Central memory CD8-positive, alpha-beta T cell (primary cell): ENCODE data around the gene ARHGEF17.
A peak's percentile ranks its signal among the peaks of the same experiment; 100 is the strongest.

Experiments
- ATAC-seq: fragments of 150-1000 bp; cut with Tn5 transposase; replicated peaks from 2 replicates; pipeline ENCODE4 v1.10.0; 2022; ENCODE audit warnings: mild to moderate bottlenecking, moderate FRiP score, moderate number of reproducible peaks; ENCODE audit not compliant: poor library complexity, severe bottlenecking; ENCODE audit errors: extremely low read depth
- DNase-seq, 2 donors: peaks; one replicate each; pipeline ENCODE4 v3.0.0; 2021; ENCODE audit warnings: low spot score in 2 of 2
- H3K27ac Mint-ChIP-seq: one replicate; pipeline ENCODE4 v1.8.0; 2022; ENCODE audit warnings: low read depth, mild to moderate bottlenecking, moderate library complexity, mixed read lengths
- H3K27me3 Mint-ChIP-seq: one replicate; pipeline ENCODE4 v1.8.0; 2022; ENCODE audit warnings: mixed read lengths
- H3K36me3 Mint-ChIP-seq: one replicate; pipeline ENCODE4 v1.8.0; 2022; ENCODE audit warnings: mild to moderate bottlenecking, moderate library complexity, mixed read lengths; ENCODE audit not compliant: insufficient read depth
- H3K4me1 Mint-ChIP-seq: one replicate; pipeline ENCODE4 v1.8.0; 2022; ENCODE audit warnings: mixed read lengths
- H3K4me3 Mint-ChIP-seq: one replicate; pipeline ENCODE4 v1.8.0; 2022; ENCODE audit warnings: mild to moderate bottlenecking, moderate library complexity, mixed read lengths
- H3K9me3 Mint-ChIP-seq: one replicate; pipeline ENCODE4 v1.8.0; 2022; ENCODE audit warnings: mixed read lengths

The ARHGEF17 gene

GRCh38 chr11:73275381-73275750 lies 32.7 kb upstream of the ARHGEF17 start:
- peaks cover 18% of the 10 kb centered on the region for H3K27me3 Mint-ChIP-seq
- H3K9me3 Mint-ChIP-seq: no peaks in the 10 kb centered on the region

DNA sequence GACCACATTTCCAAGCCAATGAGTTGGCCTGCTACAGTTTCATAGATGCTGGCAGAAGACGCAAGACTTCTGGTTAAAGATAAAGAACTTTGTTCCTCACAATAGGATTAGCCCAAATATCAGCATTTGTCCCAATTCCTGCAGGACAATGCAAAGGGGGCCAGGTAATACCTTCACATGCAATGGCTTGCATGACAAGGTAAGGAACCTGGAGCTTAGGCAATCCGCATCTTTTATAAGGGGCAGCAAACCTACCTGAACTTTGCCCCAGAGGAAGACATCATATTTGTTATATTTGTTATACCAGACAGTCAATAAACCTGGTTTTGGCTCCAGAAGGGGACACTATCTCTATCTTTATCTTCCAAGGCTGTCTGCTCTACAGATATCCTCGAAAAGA lies 30.6 kb upstream of the ARHGEF17 start:
- no peaks in the 10 kb centered on the region for H3K4me1 Mint-ChIP-seq
- no peak for ATAC-seq
- no peak overlapping the region for H3K27ac Mint-ChIP-seq
- no peak for DNase-seq
- H3K4me3 Mint-ChIP-seq: no peak overlapping the region
- H3K27me3 Mint-ChIP-seq: peaks cover 3% of the 10 kb centered on the region
- peaks cover 3% of the 10 kb centered on the region for H3K36me3 Mint-ChIP-seq
- H3K9me3 Mint-ChIP-seq: no peaks in the 10 kb centered on the region

More at GRCh38 chr11:73275381-73275750, 32.7 kb upstream of the ARHGEF17 start:
- H3K27ac Mint-ChIP-seq: no peak overlapping the region
- peaks cover 1% of the 10 kb centered on the region for H3K36me3 Mint-ChIP-seq
- DNase-seq (no peak), ATAC-seq (no peak)
- no peak overlapping the region for H3K4me3 Mint-ChIP-seq
- no peaks in the 10 kb centered on the region for H3K4me1 Mint-ChIP-seq

DNA sequence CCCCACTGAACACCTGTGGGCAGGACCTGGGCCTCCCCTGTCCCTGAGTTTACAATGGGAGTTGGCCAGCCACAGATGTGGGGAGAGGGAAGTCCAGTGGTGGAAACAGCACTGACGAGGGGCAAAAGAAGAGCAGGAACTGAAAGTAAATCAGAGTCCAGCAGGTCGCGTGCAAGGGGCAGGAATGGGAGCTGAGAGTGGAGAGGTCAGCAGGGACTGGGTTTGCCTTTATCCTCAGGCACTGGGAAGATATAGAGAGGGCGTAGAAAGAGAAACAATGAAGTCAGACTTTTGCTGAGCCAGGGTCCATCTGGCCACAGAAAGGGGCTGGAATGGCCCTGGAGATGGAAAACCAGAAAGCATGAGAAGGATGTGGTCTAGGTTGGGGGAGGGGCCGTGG lies 27.4 kb upstream of the ARHGEF17 start:
- Mint-ChIP-seq H3K27ac (peak overlapping the region; percentile 60), H3K4me3 (no peak overlapping the region), H3K4me1 (no peaks in the 10 kb centered on the region)

GRCh38 chr11:73281201-73281741 lies 26.8 kb upstream of the ARHGEF17 start:
- DNase-seq: no peak
- no peaks in the 10 kb centered on the region for H3K9me3 Mint-ChIP-seq
- no peak overlapping the region for H3K4me3 Mint-ChIP-seq
- H3K4me1 Mint-ChIP-seq: no peaks in the 10 kb centered on the region
- H3K27me3 Mint-ChIP-seq: no peaks in the 10 kb centered on the region
- no peak overlapping the region for H3K27ac Mint-ChIP-seq
- no peak for ATAC-seq
- H3K36me3 Mint-ChIP-seq: peaks cover 3% of the 10 kb centered on the region

More for the DNA sequence above, 27.4 kb upstream of the ARHGEF17 start:
- Mint-ChIP-seq H3K27me3 (no peaks in the 10 kb centered on the region), H3K9me3 (no peaks in the 10 kb centered on the region), H3K36me3 (peaks cover 3% of the 10 kb centered on the region)
- ATAC-seq (no peak), DNase-seq (no peak)

GRCh38 chr11:73281796-73282660 lies 26.0 kb upstream of the ARHGEF17 start:
- Mint-ChIP-seq H3K9me3 (no peaks in the 10 kb centered on the region), H3K27me3 (no peaks in the 10 kb centered on the region), H3K36me3 (peaks cover 3% of the 10 kb centered on the region), H3K4me3 (no peak overlapping the region), H3K27ac (peak overlapping the region; percentile 50), H3K4me1 (no peaks in the 10 kb centered on the region)
- DNase-seq (no peak), ATAC-seq (no peak)

- no peaks in the 10 kb centered on the region for H3K27me3 Mint-ChIP-seq
- H3K9me3 Mint-ChIP-seq: no peaks in the 10 kb centered on the region
- no peak for DNase-seq
- H3K27ac Mint-ChIP-seq: no peak overlapping the region
- no peak for ATAC-seq
- H3K36me3 Mint-ChIP-seq: peaks cover 3% of the 10 kb centered on the region
- H3K4me3 Mint-ChIP-seq: no peak overlapping the region
- H3K4me1 Mint-ChIP-seq: no peaks in the 10 kb centered on the region
These were observed 24.6 kb upstream of the ARHGEF17 start for GRCh38 chr11:73283276-73284000.

GRCh38 chr11:73284106-73284505 lies 24.0 kb upstream of the ARHGEF17 start:
- no peak for ATAC-seq
- no peak for DNase-seq
- H3K27me3 Mint-ChIP-seq: no peaks in the 10 kb centered on the region
- H3K4me3 Mint-ChIP-seq: no peak overlapping the region
- H3K36me3 Mint-ChIP-seq: peaks cover 3% of the 10 kb centered on the region
- peaks cover 4% of the 10 kb centered on the region for H3K4me1 Mint-ChIP-seq
- H3K27ac Mint-ChIP-seq: no peak overlapping the region
- no peaks in the 10 kb centered on the region for H3K9me3 Mint-ChIP-seq

DNA sequence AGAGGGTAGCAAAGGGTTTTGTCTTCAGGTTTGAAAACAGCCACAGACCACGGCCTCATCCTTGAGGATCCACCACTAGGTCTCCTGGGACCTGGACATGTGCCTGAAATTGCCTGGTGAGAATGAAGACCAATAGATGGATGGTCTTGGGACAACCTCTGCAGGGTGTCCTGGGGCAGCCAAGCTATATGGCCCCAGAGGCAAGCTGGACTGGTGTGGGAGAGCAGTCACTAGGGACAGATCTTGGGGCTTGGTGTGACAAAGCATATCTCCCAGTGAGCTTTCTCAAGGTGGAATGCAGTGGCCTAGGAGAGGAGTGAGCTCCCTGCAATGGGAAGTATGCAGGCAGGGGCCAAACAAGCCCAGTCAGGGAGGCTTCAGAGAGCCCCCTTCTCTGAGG lies 22.4 kb upstream of the ARHGEF17 start:
- DNase-seq (no peak), ATAC-seq (no peak)
- H3K9me3 Mint-ChIP-seq: no peaks in the 10 kb centered on the region
- no peaks in the 10 kb centered on the region for H3K27me3 Mint-ChIP-seq
- no peaks in the 10 kb centered on the region for H3K36me3 Mint-ChIP-seq
- H3K4me3 Mint-ChIP-seq: no peak overlapping the region
- no peak overlapping the region for H3K27ac Mint-ChIP-seq
- H3K4me1 Mint-ChIP-seq: peaks cover 8% of the 10 kb centered on the region

- DNase-seq (no peak), ATAC-seq (no peak)
- Mint-ChIP-seq H3K4me3 (no peak overlapping the region), H3K27me3 (no peaks in the 10 kb centered on the region), H3K4me1 (peaks cover 8% of the 10 kb centered on the region), H3K9me3 (no peaks in the 10 kb centered on the region), H3K27ac (no peak overlapping the region), H3K36me3 (no peaks in the 10 kb centered on the region)
These were observed 21.8 kb upstream of the ARHGEF17 start for GRCh38 chr11:73286240-73286810.

DNA sequence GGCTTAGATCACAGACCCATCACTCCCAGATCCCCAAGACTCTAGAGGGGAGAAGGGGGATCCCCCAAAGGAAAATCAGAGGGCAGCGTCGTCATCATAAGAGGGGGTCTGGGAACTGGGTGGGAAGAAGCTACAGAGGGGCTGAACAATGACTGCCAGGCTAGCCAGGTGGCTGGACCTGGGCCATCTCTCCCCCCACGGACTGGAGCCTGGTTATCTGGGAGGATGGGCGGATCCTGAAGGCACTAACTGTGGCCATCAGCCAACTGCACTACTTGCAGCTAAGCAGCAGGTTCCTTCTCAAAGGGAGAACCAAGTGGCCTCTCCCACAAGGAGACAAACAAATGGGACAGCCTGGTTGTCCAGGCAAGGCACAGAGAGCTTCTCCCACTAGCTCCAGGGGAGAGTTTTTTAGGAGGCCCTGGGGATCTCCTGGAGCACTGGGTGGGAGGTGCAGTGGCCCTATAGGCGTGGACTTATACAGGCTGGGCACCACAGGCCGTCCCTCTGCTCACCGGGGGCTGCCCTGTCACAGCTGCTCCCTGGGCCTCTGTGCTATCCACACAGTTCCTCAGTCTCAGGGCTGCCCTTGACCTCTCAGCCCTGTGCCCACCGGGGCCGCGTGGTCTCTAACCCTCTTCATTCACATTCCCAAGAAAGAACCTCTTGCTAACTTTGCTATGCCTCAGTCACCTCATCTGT lies 20.5 kb upstream of the ARHGEF17 start:
- no peak for ATAC-seq
- Mint-ChIP-seq H3K4me3 (no peak overlapping the region), H3K4me1 (peaks cover 8% of the 10 kb centered on the region), H3K27me3 (no peaks in the 10 kb centered on the region), H3K36me3 (no peaks in the 10 kb centered on the region), H3K9me3 (no peaks in the 10 kb centered on the region), H3K27ac (no peak overlapping the region)
- DNase-seq: no peak

DNA sequence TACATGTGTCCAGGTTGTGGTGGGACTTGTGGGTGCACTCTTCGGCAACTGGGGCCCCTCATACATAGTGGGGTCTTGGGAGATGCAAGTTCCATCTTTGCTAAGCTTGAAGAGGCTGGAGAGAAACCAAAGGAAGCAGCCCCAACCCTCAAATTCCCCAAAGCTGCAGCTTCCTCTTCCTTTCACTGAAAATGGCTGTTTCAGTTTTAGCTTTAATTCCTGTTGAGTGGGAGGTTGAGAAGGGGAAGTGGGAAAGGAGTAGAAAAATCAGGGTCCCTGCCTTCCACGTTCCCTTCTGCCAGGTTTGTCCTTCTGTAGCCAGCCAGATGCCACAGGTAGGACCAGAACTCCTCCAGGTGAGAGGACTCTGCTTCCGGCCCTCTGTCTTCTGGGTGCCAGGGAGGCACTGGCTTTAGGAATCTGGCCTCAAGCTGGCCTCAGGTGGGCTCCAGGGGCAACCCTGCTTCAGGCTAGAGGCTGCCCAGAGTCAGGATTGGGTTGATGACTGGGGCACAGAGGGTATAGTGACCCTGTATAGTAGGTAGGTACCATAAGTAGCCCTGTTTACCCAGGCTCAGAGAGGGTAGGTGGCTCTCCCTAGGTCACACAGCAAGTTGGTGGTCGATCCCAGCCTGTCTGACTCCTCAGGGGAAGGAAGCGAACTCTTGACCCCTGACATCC lies 19.7 kb upstream of the ARHGEF17 start:
- DNase-seq (no peak), ATAC-seq (no peak)
- Mint-ChIP-seq H3K27ac (no peak overlapping the region), H3K9me3 (no peaks in the 10 kb centered on the region), H3K4me3 (no peak overlapping the region), H3K27me3 (no peaks in the 10 kb centered on the region), H3K4me1 (peaks cover 8% of the 10 kb centered on the region), H3K36me3 (no peaks in the 10 kb centered on the region)
